OCI-LY7 (cell line): ENCODE data around the gene DNMT1. TPM values are rescaled to one million over a fixed set of nuclear protein-coding genes. Genes with fewer than 3 reads are reported as not detected.

Experiments used
- BruUV-seq: library from RNA; stranded (reverse); fragments of 400-500 nt; replicated peaks from 2 replicates; lab custom pipeline; 2021; lab: Mats Ljungman, UMichigan
- CTCF ChIA-PET: fragments of 300-600 bp; sonication (Branson Sonifier 250); formaldehyde crosslinking; loops from one replicate; lab custom pipeline; 2022; ENCODE audit warnings: antibody characterized with exemption; ENCODE audit not compliant: unreplicated experiment; lab: Charles Lee
- POLR2A ChIA-PET: fragments of 300-600 bp; sonication (Branson Sonifier 250); formaldehyde crosslinking; loops from one replicate; lab custom pipeline; 2022; ENCODE audit warnings: antibody characterized with exemption; lab: Charles Lee
- DNase-seq: peaks from one replicate; pipeline ENCODE4 v3.0.0-alpha.2; 2015; ENCODE audit warnings: low spot score
- H2AFZ ChIP-seq: fragments of 200-600 bp; sonication (generic), shearing (Covaris generic); 2 replicates; pipeline ENCODE4 v1.6.1; 2014; ENCODE audit warnings: mild to moderate bottlenecking, antibody characterized with exemption, low read length, moderate library complexity
- H3K27ac ChIP-seq: fragments of 200-600 bp; sonication (generic); 2 replicates; pipeline ENCODE4 v1.5.1; 2014; ENCODE audit warnings: mixed run types, low read depth, mild to moderate bottlenecking, moderate library complexity, low read length, inconsistent platforms; ENCODE audit not compliant: poor library complexity, severe bottlenecking
- H3K36me3 ChIP-seq: fragments of 200-600 bp; sonication (generic); 2 replicates; pipeline ENCODE4 v1.6.1; 2014; ENCODE audit warnings: mild to moderate bottlenecking, antibody characterized with exemption, low read length, moderate library complexity, mixed read lengths; ENCODE audit not compliant: insufficient read depth
- H3K4me1 ChIP-seq: fragments of 200-600 bp; sonication (generic); 2 replicates; pipeline ENCODE4 v1.5.1; 2014; ENCODE audit warnings: mild to moderate bottlenecking, low read length; ENCODE audit not compliant: insufficient read depth, poor library complexity, severe bottlenecking
- H3K4me2 ChIP-seq: fragments of 200-600 bp; sonication (generic); 2 replicates; pipeline ENCODE4 v1.6.1; 2014; ENCODE audit warnings: mild to moderate bottlenecking, low read length
- H3K4me3 ChIP-seq: fragments of 200-600 bp; sonication (generic); 2 replicates; pipeline ENCODE4 v1.5.1; 2014; ENCODE audit warnings: mild to moderate bottlenecking, low read depth, low read length; ENCODE audit not compliant: poor library complexity, severe bottlenecking
- H3K79me2 ChIP-seq: fragments of 200-600 bp; sonication (generic); 2 replicates; pipeline ENCODE4 v1.6.1; 2016; ENCODE audit warnings: low read depth, mild to moderate bottlenecking, low read length, moderate library complexity, mixed read lengths; ENCODE audit not compliant: insufficient read depth
- H3K9me2 ChIP-seq: fragments of 200-600 bp; sonication (generic); 2 replicates; pipeline ENCODE4 v1.6.1; 2016; ENCODE audit warnings: mild to moderate bottlenecking, low read length, mixed read lengths; ENCODE audit not compliant: insufficient read depth
- H3K9me3 ChIP-seq: fragments of 200-600 bp; sonication (generic); 2 replicates; pipeline ENCODE4 v1.6.1; 2014; ENCODE audit warnings: mild to moderate bottlenecking, mixed run types, low read length, mixed read lengths
- H4K20me1 ChIP-seq: fragments of 200-600 bp; sonication (generic); 2 replicates; pipeline ENCODE4 v1.6.1; 2014; ENCODE audit warnings: mild to moderate bottlenecking, antibody characterized with exemption, low read length, moderate library complexity, mixed read lengths; ENCODE audit not compliant: insufficient read depth
- EZH2phosphoT487 ChIP-seq: fragments of 200-600 bp; sonication (generic); IDR thresholded peaks from 2 replicates; pipeline ENCODE4 v1.6.1; 2018; ENCODE audit warnings: low read depth, borderline replicate concordance, mild to moderate bottlenecking, mixed run types, antibody characterized with exemption, low read length, moderate library complexity, mixed read lengths
- intact Hi-C: fragments of 100-400 bp; cut with micrococcal nuclease; formaldehyde crosslinking; loops from one replicate; pipeline ENCODE4 v1.10.0; 2022; ENCODE audit not compliant: unreplicated experiment
- total RNA-seq, 2 experiments: library from RNA; depleted of rRNA in 1 of 2; stranded (reverse); fragments of >200 nt in 1 of 2; shearing (Covaris generic) in 1 of 2; gene quantifications; 2 replicates each; pipeline ENCODE4 v1.2.3, GENCODE V29; 2014 to 2022
- TF ChIP-seq, protein P1 (sequence below): fragments of 200-600 bp; sonication (generic); conservative IDR thresholded peaks from 2 replicates; pipeline ENCODE4 v1.5.1; 2014; ENCODE audit warnings: mild to moderate bottlenecking, antibody characterized with exemption, low read length, moderate library complexity, mixed read lengths

DNMT1 gene
- total RNA-seq, 2 experiments from 2014 or later: 329 to 680 TPM

DNA sequence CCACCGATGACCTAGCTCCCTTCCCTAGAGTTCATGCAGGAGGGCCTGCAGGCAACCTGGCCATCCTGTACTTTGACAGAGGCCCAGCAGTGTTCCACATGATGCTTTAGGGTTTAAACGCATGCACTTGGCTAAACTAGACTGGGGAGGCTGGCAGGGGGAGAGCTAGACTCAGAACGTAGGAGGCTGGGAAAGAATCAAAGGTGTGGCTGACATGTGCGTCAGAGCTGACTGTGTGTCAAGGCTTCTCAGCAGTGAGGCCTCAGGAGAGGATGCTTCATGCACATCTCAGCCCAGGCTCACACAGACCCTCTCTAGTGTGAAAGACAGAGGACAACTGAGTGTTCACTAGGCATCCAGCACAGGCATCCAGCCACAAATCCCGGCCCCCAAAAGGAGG is 28.7 kb downstream of the DNMT1 start:
- peaks cover 4% of the 10 kb centered on the region; the same call in 1 of the 2 replicates for H4K20me1 ChIP-seq
- H3K9me2 ChIP-seq: no peaks in the 10 kb centered on the region
- no peak overlapping the region for H3K27ac ChIP-seq
- H3K4me3 ChIP-seq: no peak overlapping the region
- H2AFZ ChIP-seq: no peak overlapping the region
- ChIA-PET POLR2A (no interaction called here), CTCF (no interaction called here)
- H3K9me3 ChIP-seq: no peaks in the 10 kb centered on the region
- TF ChIP-seq, protein P1, sequence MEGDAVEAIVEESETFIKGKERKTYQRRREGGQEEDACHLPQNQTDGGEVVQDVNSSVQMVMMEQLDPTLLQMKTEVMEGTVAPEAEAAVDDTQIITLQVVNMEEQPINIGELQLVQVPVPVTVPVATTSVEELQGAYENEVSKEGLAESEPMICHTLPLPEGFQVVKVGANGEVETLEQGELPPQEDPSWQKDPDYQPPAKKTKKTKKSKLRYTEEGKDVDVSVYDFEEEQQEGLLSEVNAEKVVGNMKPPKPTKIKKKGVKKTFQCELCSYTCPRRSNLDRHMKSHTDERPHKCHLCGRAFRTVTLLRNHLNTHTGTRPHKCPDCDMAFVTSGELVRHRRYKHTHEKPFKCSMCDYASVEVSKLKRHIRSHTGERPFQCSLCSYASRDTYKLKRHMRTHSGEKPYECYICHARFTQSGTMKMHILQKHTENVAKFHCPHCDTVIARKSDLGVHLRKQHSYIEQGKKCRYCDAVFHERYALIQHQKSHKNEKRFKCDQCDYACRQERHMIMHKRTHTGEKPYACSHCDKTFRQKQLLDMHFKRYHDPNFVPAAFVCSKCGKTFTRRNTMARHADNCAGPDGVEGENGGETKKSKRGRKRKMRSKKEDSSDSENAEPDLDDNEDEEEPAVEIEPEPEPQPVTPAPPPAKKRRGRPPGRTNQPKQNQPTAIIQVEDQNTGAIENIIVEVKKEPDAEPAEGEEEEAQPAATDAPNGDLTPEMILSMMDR: no peak
- no peak for TF ChIP-seq EZH2phosphoT487
- H3K4me2 ChIP-seq: no peak overlapping the region
- peaks cover 17% of the 10 kb centered on the region; the same call in 1 of the 2 replicates for H3K79me2 ChIP-seq
- intact Hi-C loops: no loop called here
- peaks cover 10% of the 10 kb centered on the region for H3K4me1 ChIP-seq
- H3K36me3 ChIP-seq: peaks cover 97% of the 10 kb centered on the region
- no peak for DNase-seq
- BruUV-seq: no TSS peak

DNA sequence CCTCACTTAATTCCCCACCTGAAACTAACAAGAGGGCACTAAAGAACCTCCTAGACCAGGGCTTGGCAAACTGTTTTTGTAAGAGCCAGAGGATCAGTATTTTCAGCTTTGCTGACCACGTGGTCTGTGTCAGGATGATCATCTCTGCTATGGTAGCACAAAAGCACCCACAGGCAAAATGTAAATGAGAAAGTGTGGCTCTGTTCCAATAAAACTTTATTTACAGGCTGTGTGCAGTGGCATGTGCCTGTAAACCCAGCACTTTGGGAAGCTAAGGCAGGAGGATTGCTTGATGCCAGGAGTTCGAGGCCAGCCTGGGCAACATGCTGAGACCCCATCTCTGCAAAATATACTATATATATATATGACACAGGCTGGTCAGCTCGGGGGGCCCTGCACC is 31.2 kb downstream of the DNMT1 start:
- no peak for DNase-seq
- Histone ChIP-seq H3K4me2 (no peak overlapping the region), H3K27ac (no peak overlapping the region), H3K4me1 (peaks cover 5% of the 10 kb centered on the region), H4K20me1 (peaks cover 4% of the 10 kb centered on the region; the same call in 1 of the 2 replicates), H3K36me3 (peaks cover 99% of the 10 kb centered on the region), H2AFZ (no peak overlapping the region), H3K4me3 (no peak overlapping the region), H3K79me2 (peaks cover 7% of the 10 kb centered on the region; the same call in 1 of the 2 replicates), H3K9me2 (no peaks in the 10 kb centered on the region), H3K9me3 (no peaks in the 10 kb centered on the region)
- CTCF ChIA-PET: no interaction called here
- POLR2A ChIA-PET: interaction anchor here (0.7 kb wide), 1 partner anchor 14 kb away, joined by 9 read pairs; no protein-coding TSS in a partner anchor
- no TSS peak for BruUV-seq
- intact Hi-C loops: no loop called here
- TF ChIP-seq, protein P1: no peak
- no peak for TF ChIP-seq EZH2phosphoT487

DNA sequence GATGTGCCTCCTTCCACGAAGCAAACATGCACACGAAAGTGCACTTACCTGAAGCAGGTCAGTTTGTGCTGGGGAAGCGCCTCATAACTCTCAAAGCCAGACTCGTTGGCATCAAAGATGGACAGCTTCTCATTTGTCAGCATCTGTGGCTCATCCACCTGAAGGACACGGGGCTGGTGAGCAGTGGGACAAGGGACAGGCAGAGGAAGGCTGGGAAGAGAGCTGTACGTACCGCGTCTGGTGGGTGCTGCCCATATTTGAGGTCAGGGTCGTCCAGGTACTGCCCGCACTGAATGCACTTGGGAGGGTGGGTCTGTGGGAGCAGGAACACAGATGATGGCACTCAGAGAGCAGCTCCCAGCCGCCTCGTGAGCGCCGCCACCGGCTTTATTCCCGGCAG is 35.1 kb downstream of the DNMT1 start:
- no peaks in the 10 kb centered on the region for H3K4me1 ChIP-seq
- H3K36me3 ChIP-seq: peaks cover 99% of the 10 kb centered on the region
- no peak overlapping the region for H3K4me2 ChIP-seq
- H3K9me3 ChIP-seq: no peaks in the 10 kb centered on the region
- BruUV-seq: no TSS peak
- no peak for DNase-seq
- H4K20me1 ChIP-seq: 0 out of 2 replicates have a peak, but pooled peaks cover 4% of the 10 kb centered on the region
- TF ChIP-seq EZH2phosphoT487: no peak
- TF ChIP-seq, protein P1: no peak
- no peaks in the 10 kb centered on the region for H3K79me2 ChIP-seq
- no peak overlapping the region for H3K27ac ChIP-seq
- POLR2A ChIA-PET: no interaction called here
- no peaks in the 10 kb centered on the region for H3K9me2 ChIP-seq
- intact Hi-C loops: no loop called here
- CTCF ChIA-PET: no interaction called here
- no peak overlapping the region for H2AFZ ChIP-seq
- H3K4me3 ChIP-seq: no peak overlapping the region
